PC-3 (cell line): Measurements from ENCODE around the gene ALX3.

ENCODE experiments used
- EZH2 ChIP-seq: fragments of 300-600 bp; sonication (generic); IDR thresholded peaks from one replicate; pipeline ENCODE4 v1.6.1; 2017; ENCODE audit warnings: antibody characterized with exemption, mild to moderate bottlenecking, low read length; ENCODE audit not compliant: unreplicated experiment
- EZH2phosphoT487 ChIP-seq: fragments of 300-600 bp; sonication (generic); IDR thresholded peaks from 2 replicates; pipeline ENCODE4 v1.6.1; 2018; ENCODE audit warnings: mild to moderate bottlenecking, antibody characterized with exemption, low read length, borderline replicate concordance
- TF ChIP-seq, protein P1 (sequence below): fragments of 300-600 bp; sonication (generic); conservative IDR thresholded peaks from 2 replicates; pipeline ENCODE4 v1.5.1; 2017; ENCODE audit warnings: antibody characterized with exemption, low read depth, mild to moderate bottlenecking, low read length

- TF ChIP-seq, protein P1, sequence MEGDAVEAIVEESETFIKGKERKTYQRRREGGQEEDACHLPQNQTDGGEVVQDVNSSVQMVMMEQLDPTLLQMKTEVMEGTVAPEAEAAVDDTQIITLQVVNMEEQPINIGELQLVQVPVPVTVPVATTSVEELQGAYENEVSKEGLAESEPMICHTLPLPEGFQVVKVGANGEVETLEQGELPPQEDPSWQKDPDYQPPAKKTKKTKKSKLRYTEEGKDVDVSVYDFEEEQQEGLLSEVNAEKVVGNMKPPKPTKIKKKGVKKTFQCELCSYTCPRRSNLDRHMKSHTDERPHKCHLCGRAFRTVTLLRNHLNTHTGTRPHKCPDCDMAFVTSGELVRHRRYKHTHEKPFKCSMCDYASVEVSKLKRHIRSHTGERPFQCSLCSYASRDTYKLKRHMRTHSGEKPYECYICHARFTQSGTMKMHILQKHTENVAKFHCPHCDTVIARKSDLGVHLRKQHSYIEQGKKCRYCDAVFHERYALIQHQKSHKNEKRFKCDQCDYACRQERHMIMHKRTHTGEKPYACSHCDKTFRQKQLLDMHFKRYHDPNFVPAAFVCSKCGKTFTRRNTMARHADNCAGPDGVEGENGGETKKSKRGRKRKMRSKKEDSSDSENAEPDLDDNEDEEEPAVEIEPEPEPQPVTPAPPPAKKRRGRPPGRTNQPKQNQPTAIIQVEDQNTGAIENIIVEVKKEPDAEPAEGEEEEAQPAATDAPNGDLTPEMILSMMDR: no peak
- no peak for TF ChIP-seq EZH2phosphoT487
- no peak for TF ChIP-seq EZH2
Observed at GRCh38 chr1:110017792-110018191, 52.7 kb downstream of the ALX3 start.
